HK-2 (cell line): ENCODE measurements around the gene UGT1A5.
"Not testable (repeated sequence)": the region's sequence is repeated elsewhere in the genome, so short reads cannot be mapped to it uniquely, and the experiment has no call there.

Experiments
- DNase-seq: peaks from one replicate; pipeline ENCODE4 v3.0.0-alpha.2; 2018; ENCODE audit not compliant: unreplicated experiment

Gene UGT1A5

DNA sequence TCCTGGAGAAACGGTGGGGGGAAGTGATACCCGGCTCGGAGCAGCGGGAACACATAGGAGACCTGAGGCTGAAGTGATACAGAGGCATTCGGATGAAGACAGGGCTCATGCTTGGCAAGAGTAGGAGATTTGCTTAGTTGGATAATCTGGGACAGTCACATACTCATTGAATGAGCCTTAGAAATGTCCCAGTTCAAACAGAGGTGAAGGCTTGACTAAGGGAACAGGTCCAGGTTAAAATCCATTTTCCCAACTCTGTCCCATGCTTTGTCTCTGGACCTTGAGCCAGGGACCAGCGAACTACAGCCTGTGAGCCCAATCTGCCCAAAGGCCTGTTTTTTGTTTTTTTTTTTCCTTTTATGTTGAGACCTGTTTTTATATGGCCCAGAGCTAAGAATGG lies 18.7 kb upstream of the UGT1A5 start:
- no peak for DNase-seq

DNA sequence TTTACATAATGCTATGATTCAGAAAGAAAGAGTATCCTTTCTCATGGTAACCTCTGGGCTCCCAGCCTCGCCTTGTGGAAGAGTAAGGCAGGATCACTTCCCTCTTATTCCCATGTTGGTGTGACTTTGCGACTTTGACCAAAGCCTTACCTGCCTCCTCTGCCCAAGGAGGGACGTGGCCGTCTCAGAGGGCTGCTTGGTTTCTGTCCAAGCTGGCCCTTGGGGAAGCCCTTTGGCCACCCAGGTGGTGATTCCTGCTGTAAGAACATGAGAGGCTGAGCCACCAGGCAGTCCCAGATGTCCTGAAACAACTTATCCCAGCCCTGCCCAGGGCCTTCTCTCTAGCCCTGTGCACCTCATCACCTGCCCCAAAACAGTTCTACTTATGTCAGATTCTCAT lies 14.0 kb upstream of the UGT1A5 start:
- no peak for DNase-seq

DNA sequence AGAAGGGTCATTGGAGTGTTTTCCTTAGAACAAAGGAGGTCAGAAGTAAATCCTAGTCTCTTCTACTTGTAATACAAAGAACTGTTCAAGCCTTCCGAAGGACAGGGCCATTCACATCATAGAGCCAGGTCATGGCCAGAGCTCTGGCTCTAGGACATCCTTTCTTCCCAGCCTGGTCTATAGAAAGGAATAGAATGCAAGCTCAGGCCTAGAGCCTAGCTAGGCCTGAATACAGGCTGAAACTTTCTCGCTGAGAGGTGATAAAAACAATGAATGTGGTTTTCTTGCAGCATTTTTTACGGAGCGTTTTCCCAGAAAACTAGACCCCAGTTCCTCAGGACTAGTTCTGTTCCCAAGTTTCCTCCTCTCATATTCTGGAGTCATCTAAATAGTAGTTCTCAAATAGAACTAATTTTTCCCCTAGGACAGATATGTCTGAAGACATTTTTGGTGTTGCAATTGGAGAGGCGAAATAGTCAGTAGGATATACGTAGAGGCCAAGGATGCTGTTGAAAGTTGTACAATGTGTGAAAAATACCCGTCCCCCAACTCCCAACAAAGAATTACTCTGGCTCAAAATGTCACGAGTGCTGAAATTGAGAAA lies 13.2 kb upstream of the UGT1A5 start:
- DNase-seq, result no peak

DNA sequence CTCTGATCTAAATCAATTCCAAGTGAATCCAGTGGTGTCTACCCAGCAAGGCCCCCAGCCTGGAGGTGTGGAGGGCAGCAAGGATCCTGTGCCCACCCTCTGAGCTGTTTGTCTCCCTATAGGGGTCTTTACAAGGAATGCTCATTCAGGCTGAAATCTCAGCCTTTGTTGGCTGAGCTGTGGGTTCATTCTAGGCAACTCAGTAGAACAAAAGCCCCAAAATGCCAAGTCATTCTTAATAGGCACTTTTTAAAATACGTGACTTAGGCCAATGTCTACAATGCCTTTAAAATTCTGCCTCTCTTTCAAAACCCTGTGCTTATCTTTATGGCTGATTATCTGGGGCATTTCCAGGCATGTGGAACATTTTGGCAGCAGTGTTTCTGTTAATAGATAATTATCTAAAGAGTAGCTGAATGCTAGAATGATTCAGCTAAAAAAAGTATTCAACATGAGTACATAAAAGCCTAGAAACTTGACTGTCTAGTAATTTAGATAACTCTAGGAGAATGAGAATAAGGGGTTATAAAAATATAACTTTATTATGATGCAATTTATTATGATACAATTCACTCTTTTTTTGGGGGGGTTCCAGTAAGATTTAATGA lies 12.6 kb upstream of the UGT1A5 start:
- peak; percentile 28 for DNase-seq

DNA sequence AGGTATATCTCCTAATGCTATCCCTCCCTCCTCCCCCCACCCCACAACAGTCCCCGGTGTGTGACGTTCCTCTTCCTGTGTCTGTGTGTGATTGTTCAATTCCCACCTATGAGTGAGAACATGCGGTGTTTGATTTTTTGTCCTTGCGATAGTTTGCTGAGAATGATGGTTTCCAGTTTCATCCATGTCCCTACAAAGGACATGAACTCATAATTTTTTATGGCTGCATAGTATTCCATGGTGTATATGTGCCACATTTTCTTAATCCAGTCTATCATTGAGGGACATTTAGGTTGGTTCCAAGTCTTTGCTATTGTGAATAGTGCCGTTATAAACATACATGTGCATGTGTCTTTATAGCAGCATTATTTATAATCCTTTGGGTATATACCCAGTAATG lies 11.9 kb upstream of the UGT1A5 start:
- DNase-seq, result not testable (repeated sequence)

DNA sequence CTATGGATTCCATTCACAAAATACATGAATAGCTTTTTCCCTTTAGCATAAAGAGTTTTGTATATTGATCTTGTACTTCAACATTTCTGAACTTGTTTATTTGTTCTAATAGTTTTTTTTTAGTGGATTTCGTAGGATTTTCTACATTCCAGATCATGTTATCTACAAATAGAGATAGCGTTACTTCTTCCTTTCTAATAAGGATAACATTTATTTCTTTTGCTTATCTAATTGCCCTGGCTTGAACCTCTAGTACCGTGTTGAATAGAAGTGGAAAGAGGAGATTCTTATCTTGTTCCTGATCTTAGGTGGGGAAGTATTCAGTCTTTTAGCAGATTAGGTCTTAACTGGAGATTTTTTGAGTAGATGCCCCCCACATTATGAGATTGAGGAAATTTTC lies 10.5 kb upstream of the UGT1A5 start:
- no peak for DNase-seq

DNA sequence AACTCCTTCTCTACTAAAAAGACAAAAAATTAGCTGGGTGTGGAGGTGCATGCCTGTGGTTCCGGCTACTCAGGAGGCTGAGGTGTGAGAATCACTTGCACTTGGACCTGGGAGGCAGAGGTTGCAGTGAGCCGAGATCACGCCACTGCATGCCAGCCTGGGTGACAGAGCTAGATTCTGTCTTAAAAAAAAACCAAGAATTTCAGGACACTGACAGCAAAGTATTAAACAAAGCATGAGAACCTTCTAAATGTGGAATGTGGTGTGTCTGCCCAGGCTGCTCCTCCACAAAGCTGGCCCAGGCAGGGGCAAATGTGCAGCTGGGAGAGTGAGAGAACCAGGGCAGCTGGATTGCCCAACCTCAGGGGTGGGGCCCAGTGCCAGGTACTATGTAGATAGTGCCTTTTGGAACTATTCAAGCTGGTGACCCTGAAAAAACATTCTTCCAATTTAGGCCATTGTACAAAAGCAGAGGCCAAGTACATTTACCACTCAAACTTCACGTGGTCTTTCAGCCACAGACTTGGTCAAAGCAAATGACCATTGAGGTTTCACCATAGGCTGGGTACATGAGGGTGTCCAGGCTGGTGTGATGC lies 6.7 kb upstream of the UGT1A5 start:
- no peak for DNase-seq

DNA sequence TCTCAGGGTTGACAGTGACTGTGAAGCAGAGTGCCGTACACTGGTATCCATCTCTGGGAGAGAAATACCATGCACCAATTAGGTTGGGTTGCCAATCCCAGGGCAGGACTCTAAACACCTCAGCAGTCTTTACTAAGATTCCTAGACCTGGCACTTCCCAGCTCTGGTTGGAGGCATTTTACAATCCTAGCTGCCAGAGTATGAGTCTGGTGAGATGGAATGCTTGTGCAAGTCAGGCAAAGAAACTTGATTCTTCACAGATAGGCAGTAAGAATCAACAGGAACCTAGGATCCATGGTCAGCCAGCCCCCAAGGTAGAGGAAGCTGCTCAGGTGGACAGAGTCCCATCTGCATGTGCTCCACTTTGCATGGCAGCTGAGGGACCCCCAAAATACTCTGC lies 6.0 kb upstream of the UGT1A5 start:
- DNase-seq, result no peak

DNA sequence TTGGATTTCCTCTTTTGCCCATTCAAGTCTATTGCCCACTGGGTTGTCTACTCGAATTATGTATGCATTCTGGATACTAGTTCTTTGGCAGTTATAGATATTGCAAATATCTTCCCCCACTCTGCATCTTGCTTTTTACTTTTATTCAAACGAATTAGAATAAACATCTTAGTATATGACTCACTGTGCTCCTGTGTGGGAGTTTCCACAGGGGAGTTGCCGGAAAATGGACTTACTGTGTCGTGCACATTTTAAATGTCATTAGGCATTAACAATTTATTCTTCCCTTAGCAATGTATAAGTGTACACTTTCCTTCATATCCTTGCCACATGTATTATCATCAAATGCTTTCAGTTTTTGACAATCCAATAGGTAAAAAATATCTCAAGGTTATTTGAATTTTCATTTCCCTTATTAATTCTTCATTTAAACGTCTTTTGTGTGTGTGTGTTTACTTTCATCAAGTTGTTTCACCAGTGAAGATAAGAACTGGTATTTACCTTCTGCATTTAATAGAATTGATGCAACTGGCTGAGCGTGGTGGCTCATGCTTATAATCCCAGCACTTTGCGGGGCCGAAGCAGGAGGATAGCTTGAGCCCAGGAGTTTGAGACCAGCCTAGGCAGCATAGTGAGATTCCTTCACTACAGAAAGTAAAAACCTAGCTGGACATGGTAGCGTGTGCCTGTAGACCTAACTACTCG lies 4.6 kb upstream of the UGT1A5 start:
- DNase-seq, result no peak

DNA sequence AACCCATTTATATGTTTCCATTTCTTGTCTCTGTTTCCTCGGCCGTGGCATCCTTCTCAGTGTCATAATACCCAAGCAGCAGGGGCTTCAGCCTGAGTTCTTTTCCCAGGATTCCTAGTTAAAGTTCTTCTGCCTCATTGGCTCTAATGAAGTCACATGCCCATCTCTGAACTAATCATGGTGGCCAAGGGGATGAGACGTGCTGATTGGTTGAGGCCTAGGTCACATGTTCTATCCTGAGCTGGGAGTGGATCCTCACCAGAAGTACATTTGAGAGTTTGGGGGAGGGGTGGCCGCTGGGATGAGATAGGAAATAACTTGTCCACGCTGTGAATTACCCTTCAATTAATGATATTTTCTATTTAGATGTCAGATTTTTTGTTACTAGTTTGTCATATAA lies 3.8 kb upstream of the UGT1A5 start:
- DNase-seq, result no peak

DNA sequence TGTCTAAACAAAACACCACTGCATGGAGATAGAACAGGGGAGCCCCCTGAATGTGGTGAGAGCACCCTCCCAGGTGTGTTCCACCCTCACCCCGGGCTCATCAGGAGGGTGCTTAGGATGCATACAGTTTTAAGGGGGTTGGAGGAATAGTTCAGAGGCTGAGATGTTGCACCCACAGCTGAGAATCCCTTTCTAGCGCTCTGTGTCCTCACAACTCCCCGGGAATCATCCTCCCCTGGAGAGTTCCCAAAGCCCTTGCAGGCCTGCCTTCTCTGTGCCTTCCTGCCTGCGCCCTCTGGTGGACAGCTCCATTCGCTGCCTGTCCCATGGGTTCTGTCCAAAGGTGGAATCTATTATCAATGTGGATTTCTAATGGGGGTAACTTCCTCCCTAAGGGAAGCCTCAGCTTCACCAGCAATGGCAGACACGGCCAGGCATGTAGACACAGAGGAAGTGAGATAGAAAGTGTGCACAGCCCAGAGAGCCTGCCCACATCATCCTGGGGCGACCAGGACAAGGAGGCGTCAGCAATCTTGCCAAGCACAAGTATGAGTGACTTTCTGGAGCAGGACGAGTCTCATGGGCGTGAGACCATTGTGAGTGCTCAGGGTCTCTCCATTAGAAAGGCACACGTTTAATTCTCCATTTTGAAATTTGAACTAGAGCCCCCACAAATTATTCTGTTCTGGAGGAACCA lies 1.2 kb upstream of the UGT1A5 start:
- peak; percentile 87 for DNase-seq

DNA sequence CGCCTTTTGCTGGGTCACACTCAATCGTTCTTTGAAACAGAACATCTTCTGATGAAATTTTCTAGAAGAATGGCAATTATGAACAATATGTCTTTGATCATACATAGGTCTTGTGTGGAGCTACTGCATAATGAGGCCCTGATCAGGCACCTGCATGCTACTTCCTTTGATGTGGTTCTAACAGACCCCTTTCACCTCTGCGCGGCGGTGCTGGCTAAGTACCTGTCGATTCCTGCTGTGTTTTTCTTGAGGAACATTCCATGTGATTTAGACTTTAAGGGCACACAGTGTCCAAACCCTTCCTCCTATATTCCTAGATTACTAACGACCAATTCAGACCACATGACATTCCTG lies 532 bp downstream of the UGT1A5 start:
- no peak for DNase-seq

DNA sequence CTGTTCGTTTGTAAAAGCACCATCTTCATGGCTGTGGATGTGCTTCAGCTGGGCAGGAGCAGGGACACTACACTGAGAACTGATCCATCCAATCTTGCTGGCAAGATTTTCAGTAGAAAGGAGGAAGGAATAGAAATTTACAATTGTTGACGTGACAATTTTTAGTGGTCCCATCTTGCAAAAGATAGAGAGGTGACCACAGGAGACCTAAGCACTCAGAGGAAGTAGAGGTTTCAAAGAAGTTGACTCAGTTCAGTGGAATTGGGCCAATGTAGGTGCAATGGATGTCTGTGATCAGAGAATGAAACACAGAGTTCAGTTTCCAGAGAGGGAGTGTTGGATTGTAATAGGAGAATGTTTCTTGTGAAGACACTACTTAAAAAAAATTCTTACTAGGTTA lies 1.4 kb downstream of the UGT1A5 start:
- DNase-seq, result no peak

DNA sequence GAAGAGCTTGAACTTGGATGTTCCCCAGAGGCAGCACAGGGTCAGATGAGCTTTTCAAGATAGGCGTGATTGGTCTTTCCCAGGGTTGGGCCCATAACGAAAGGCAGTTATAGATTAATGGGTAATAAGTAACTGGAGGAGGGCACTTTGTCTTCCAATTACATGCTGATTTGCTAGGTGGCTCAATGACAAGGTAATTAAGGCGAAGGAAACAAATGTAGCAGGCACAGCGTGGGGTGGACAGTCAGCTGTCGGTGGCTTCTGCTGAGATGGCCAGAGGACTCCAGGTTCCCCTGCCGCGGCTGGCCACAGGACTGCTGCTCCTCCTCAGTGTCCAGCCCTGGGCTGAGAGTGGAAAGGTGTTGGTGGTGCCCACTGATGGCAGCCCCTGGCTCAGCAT lies 5.8 kb downstream of the UGT1A5 start, which contains the start of gene UGT1A4:
UGT1A4 (plus strand) TSS at position 185 of the 400 bp plus-strand sequence; CDS start at position 270, 85 bp downstream.
- DNase-seq, result no peak

DNA sequence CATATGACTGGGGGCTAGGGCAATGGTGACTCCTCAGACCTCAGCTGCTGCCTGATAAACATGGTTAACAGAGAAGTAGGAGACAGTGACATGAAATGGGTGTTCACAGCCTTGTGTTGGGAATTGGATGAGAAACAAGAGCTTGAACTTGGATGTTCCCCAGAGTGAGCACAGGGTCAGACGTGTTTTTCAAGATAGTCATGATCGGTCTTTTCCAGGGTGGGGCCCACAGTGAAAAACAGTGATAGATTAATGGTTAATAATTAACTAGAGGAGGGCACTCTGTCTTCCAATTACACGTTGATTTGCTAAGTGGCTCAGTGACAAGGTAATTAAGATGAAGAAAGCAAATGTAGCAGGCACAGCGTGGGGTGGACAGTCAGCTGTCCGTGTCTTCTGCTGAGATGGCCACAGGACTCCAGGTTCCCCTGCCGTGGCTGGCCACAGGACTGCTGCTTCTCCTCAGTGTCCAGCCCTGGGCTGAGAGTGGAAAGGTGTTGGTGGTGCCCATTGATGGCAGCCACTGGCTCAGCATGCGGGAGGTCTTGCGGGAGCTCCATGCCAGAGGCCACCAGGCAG lies 16.1 kb downstream of the UGT1A5 start, which contains the start of gene UGT1A3:
UGT1A3 (plus strand) TSS at position 320 of the 579 bp plus-strand sequence; CDS start at position 405, 85 bp downstream.
- DNase-seq, result no peak

DNA sequence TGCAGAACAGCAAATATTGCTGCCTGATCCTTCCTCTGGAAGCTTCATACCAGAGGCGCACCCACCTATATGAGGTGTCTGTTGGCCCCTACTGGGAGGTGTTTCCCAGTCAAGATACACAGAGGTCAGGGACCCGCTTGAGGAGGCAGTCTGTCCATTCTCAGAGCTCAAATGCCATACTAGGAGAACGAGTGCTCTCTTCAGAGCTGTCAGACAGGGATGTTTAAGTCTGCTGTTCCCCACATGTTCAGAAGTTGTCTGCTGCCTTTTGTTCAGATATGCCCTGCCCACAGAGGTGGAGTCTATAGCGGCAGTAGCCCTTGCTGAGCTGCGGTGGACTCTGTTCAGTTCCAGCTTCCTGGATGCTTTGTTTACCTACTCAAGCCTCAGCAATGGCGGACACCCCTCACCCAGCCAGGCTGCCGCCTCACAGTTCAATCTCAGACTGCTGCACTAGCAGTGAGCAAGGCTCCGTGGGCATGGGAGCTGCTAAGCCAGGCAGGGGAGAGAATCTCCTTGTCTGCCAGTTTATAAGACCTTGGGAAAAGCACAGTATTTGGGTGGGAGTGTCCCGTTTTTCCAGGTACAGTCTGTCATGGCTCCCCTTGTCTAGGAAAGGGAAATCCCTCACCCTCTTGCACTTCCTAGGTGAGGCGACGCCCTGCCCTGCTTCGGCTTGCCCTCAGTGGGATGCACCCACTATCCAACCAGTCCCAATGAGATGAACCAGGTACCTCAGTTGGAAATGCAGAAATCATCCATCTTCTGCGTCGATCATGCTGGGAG lies 24.4 kb downstream of the UGT1A5 start:
- DNase-seq, result not testable (repeated sequence)

DNA sequence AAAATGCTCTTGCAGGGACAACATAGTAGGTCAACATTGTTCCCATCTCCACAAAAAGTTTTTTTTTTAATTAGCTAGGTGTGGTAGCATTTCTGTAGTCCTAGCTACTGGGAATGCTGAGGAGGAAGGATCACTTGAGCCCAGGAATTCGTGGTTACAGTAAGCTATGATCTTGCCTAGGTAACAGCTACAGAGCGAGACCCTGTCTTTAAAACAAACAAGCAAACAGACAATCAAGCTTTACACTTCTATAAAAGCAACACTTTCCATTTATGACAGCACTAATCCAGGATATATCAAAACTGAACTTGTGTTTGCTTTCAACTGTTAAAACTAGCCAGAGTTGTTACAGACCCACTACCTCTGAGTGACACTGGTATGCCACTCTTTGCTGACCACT lies 28.2 kb downstream of the UGT1A5 start:
- no peak for DNase-seq

DNA sequence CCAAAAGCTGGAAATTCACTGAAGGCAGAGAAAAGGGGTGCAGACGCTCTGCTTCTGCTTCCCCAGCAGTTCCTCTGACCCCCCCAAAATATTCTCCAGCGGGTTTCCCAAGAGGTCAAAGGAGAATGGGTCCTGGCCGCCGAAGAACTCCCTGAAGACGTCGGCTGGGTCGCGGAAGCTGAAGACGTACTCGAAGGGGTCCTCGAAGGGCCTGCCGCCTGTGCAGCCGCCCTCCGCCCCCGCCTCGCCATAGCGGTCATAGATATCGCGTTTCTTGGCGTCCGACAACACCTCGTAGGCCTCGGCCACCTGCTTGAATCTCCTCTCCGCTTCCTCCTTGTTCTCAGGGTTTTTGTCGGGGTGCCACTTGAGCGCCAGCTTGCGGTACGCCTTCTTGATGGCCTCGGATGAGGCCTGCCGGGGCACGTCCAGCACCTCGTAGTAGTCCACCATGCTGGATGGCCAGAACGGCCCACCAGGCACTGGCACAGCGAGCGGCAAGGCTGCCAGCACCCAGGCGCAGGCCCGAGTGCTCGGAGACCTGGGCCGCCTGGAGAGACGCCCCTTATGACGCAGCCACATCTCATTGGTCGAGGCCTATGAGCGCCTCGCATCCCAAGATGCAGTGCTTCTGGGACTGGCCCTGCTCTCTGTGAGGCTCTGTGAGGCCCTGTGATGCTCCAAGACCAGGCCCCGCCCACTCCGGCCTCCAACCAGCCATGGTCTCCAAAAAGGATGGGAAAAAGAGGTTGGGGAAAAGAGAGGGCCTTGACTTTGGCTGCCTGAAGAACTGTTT lies 31.0 kb downstream of the UGT1A5 start:
- no peak for DNase-seq

DNA sequence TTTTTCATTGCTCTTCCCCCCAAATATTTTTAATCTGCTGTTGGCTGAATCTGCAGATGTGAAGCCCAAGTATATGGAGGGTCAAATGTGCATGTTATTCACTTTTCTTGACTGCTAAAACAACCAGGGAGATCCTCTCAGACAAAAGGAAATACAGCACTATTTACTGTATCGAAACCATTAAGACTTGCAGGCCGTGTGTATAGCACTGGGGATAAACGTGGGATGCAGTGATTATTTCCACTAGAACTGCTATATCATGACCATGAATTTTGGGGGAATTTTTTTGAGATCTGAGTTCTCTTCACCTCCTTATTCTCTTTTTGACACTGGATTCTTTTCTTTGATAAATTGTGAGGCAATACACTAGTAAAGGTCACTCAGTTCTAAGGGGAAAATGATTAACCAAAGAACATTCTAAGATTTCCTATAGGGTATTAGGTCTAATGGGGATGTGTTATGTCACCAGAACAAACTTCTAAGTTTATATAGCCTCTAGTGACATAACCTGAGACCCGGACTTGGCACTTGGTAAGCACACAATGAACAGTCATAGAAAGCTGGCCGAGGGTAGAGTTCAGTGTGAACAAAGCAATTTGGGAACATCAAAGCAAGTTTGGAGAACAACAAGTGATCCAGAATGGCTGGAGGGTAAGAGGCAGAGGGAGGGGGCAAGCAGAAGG lies 32.5 kb downstream of the UGT1A5 start:
- DNase-seq, result no peak

DNA sequence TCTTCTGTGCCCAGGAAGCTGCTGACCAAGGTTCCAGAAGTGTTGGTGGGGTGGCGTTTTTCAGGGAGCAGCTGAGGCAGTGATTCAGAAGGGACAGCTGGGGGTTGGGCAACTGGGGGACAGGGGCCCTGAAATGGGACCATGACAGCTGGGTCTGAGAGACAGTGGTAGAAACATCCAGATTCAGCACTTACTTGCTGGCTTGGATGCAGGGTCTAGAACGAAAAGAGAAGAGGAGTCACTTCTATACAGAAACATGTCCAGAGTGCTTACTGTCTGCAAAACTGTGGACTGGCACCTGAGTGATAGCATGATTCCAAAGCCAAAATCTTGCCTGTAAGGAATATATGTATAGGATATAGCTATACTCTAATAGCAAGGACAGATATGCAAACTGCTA lies 33.1 kb downstream of the UGT1A5 start:
- not testable (repeated sequence) for DNase-seq
